Calu3 (cell line): ENCODE data around the gene GPR101. TPM values are rescaled to one million over a fixed set of nuclear protein-coding genes. Genes with fewer than 3 reads are reported as not detected.
"Not testable (repeated sequence)": the region's sequence is repeated elsewhere in the genome, so short reads cannot be mapped to it uniquely, and the experiment has no call there.

Source experiments
- BruUV-seq: library from RNA; stranded (reverse); fragments of 400-500 nt; replicated peaks from 2 replicates; lab custom pipeline; 2021; lab: Mats Ljungman, UMichigan
- CTCF ChIA-PET: fragments of 300-600 bp; sonication (Branson Sonifier 250); formaldehyde crosslinking; loops from one replicate; lab custom pipeline; 2022; ENCODE audit warnings: antibody characterized with exemption; lab: Charles Lee
- DNase-seq: peaks from one replicate; pipeline ENCODE4 v3.0.0; 2022
- H3K27ac Mint-ChIP-seq: one replicate; pipeline ENCODE4 v1.8.0; 2022; ENCODE audit warnings: mixed read lengths; ENCODE audit not compliant: unreplicated experiment
- H3K27me3 Mint-ChIP-seq: one replicate; pipeline ENCODE4 v1.8.0; 2022; ENCODE audit warnings: mixed read lengths; ENCODE audit not compliant: unreplicated experiment
- H3K36me3 Mint-ChIP-seq: one replicate; pipeline ENCODE4 v1.8.0; 2022; ENCODE audit warnings: mild to moderate bottlenecking, moderate library complexity, mixed read lengths; ENCODE audit not compliant: insufficient read depth, unreplicated experiment
- H3K4me1 Mint-ChIP-seq: one replicate; pipeline ENCODE4 v1.8.0; 2022; ENCODE audit warnings: mild to moderate bottlenecking, low read depth, mixed read lengths; ENCODE audit not compliant: unreplicated experiment
- H3K4me3 Mint-ChIP-seq: one replicate; pipeline ENCODE4 v1.8.0; 2022; ENCODE audit warnings: mild to moderate bottlenecking, low read depth, moderate library complexity, mixed read lengths; ENCODE audit not compliant: unreplicated experiment
- H3K9me3 Mint-ChIP-seq: one replicate; pipeline ENCODE4 v1.8.0; 2022; ENCODE audit warnings: low read depth, mixed read lengths; ENCODE audit not compliant: unreplicated experiment
- intact Hi-C: fragments of 100-400 bp; cut with micrococcal nuclease; formaldehyde crosslinking; loops from one replicate; pipeline ENCODE4 v1.10.0; 2022; ENCODE audit not compliant: unreplicated experiment
- total RNA-seq: library from RNA; stranded (reverse); gene quantifications from 2 replicates; pipeline ENCODE4 v1.2.3, GENCODE V29; 2022
- TF ChIP-seq, protein P1 (sequence below): fragments of 200-600 bp; IDR thresholded peaks from one replicate; pipeline ENCODE4 v1.8.0; 2022; ENCODE audit warnings: antibody characterized with exemption; ENCODE audit not compliant: unreplicated experiment

Gene GPR101
- total RNA-seq, 1 experiment from 2014 or later, result not detected

DNA sequence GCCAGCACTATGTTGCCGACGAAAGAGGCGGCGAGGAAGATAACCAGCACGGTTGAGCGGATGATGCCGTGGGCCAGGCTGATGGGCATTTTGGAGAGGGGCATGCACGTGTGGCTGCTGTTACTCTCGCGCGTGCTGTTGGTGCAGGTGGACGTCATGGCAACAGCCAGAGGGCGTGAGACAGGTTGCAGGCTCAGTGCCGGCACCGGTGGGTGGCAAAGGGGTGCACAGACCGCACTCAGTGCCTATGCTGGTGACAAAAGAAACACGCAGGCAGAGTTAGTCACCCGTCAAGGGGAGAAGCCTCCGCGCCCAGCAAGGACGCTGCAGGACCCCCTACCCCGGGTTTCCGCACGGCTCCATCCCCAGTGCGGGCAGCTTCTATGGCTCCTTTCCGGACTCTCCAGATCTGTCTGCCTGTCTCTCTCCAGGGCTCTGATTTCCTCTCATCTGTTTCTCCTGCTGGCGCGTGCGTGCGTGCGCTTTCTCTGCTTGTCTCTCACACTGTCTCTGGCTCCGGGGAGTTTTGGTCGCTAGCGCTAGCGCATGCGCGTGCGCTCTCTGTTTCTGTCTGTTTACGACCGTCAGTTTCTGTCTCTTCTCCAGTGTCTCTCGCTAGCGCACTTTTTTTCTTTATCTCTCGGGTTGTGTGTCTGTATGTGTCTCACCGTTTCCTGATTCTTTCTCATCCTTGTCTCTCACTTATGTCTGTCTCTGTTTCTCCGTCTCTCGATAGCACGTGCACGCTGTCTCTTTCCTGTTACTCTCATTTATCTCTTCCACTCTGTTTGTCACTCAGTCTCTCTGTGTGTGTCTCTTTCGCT, 2.1 kb downstream of the GPR101 start:
- no TSS peak for BruUV-seq
- TF ChIP-seq, protein P1, sequence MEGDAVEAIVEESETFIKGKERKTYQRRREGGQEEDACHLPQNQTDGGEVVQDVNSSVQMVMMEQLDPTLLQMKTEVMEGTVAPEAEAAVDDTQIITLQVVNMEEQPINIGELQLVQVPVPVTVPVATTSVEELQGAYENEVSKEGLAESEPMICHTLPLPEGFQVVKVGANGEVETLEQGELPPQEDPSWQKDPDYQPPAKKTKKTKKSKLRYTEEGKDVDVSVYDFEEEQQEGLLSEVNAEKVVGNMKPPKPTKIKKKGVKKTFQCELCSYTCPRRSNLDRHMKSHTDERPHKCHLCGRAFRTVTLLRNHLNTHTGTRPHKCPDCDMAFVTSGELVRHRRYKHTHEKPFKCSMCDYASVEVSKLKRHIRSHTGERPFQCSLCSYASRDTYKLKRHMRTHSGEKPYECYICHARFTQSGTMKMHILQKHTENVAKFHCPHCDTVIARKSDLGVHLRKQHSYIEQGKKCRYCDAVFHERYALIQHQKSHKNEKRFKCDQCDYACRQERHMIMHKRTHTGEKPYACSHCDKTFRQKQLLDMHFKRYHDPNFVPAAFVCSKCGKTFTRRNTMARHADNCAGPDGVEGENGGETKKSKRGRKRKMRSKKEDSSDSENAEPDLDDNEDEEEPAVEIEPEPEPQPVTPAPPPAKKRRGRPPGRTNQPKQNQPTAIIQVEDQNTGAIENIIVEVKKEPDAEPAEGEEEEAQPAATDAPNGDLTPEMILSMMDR, result no peak
- Mint-ChIP-seq H3K27ac (no peak overlapping the region), H3K9me3 (no peaks in the 10 kb centered on the region), H3K4me1 (no peaks in the 10 kb centered on the region), H3K36me3 (no peaks in the 10 kb centered on the region), H3K27me3 (no peaks in the 10 kb centered on the region), H3K4me3 (no peak overlapping the region)
- CTCF ChIA-PET, result no interaction called here
- DNase-seq, result no peak
- intact Hi-C loops, result no loop called here

DNA sequence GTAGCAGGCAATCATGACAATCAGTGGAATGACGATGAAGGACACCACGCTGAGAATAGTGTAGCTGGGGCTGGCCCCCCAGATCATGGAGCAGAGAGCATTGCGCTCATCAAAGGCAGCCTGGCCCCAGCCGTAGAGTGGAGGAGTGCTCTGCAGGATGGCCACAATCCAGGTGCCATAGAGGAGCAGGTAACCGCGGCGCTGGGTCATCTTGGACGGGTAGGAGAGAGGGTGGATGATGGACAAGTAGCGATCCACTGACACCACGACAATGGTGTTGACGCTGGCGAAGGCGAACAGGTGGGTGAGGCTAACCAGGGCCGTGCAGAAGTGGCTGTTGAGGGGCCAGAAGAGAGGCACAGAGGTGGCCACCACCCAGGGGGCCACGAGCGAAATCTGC, 2.8 kb downstream of the GPR101 start:
- H3K9me3 Mint-ChIP-seq, result no peaks in the 10 kb centered on the region
- no TSS peak for BruUV-seq
- CTCF ChIA-PET, result no interaction called here

DNA sequence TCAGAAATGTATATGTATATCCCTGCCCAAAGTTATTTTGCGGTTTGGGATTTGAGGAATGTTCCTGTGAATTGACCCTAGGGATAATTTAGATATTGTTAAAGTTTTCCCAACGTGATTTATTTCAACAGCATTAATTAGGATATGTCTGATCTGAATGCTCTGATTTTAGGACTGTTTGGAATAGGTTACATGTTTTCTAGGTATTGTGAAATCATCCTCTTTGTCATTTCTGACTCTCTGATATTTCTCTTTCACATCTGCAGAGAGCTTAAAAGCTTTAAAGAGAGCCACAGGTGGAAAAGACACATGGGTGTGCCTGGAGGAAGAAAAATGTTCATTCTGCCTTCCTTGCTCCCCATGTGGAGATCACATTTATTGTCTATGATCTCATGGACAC, 5.1 kb downstream of the GPR101 start:
- intact Hi-C loops, result no loop called here
- Mint-ChIP-seq H3K4me1 (no peaks in the 10 kb centered on the region), H3K36me3 (no peaks in the 10 kb centered on the region), H3K9me3 (no peaks in the 10 kb centered on the region), H3K27ac (no peak overlapping the region), H3K27me3 (no peaks in the 10 kb centered on the region), H3K4me3 (no peak overlapping the region)
- no peak for DNase-seq
- BruUV-seq, result no TSS peak
- TF ChIP-seq, protein P1, result no peak
- CTCF ChIA-PET, result no interaction called here

More for the DNA sequence above, 2.8 kb downstream of the GPR101 start:
- Mint-ChIP-seq H3K27ac (no peak overlapping the region), H3K4me1 (no peaks in the 10 kb centered on the region), H3K27me3 (no peaks in the 10 kb centered on the region), H3K36me3 (no peaks in the 10 kb centered on the region), H3K4me3 (no peak overlapping the region)
- intact Hi-C loops, result no loop called here
- TF ChIP-seq, protein P1, result no peak
- DNase-seq, result no peak

DNA sequence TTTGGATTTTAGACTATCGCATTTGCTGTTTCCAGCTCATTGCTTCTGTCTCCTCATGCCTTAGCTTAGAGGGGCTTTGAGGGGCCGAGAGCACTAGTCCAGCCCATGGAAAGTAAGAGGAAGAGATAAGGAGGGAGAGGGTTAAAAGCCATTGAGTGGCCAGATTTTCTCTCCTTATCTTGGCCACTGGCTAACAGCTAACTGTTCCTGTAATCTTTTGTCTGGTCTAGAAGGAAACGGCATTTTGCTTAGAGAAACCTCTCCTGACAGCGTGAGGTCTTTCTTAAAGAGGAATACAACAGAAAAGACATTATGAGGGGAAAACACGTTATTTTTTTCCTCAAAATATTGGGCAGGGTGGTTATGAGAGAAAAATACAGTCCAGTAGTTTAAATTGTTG, 7.9 kb downstream of the GPR101 start:
- Mint-ChIP-seq H3K4me1 (no peaks in the 10 kb centered on the region), H3K27me3 (no peaks in the 10 kb centered on the region), H3K9me3 (no peaks in the 10 kb centered on the region), H3K27ac (no peak overlapping the region), H3K36me3 (no peaks in the 10 kb centered on the region), H3K4me3 (no peak overlapping the region)
- DNase-seq, result no peak
- CTCF ChIA-PET, result no interaction called here
- TF ChIP-seq, protein P1, result no peak
- intact Hi-C loops, result no loop called here
- no TSS peak for BruUV-seq

DNA sequence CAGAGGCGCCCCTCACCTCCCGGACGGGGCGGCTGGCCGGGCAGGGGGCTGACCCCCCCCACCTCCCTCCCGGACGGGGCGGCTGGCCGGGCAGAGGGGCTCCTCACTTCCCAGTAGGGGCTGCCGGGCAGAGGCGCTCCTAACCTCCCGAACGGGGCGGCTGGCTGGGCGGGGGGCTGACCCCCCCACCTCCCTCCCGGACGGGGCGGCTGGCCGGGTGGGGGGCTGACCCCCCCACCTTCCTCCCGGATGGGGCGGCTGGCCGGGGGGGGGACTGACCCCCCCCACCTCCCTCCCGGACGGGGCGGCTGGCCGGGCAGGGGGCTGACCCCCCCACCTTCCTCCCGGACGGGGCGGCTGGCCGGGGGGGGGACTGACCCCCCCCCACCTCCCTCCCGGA, 33.6 kb downstream of the GPR101 start:
- H3K36me3 Mint-ChIP-seq, CTCF ChIA-PET, DNase-seq, H3K4me3 Mint-ChIP-seq, H3K27me3 Mint-ChIP-seq, BruUV-seq, H3K27ac Mint-ChIP-seq, intact Hi-C loops, H3K4me1 Mint-ChIP-seq: not testable (repeated sequence)
- peaks cover 12% of the 10 kb centered on the region for H3K9me3 Mint-ChIP-seq
